Neural crest cell (in vitro differentiated cells): ENCODE measurements around the gene GLB1L. TPM values are rescaled to one million over a fixed set of nuclear protein-coding genes. Genes with fewer than 3 reads are reported as not detected.

ENCODE experiments used
- DNase-seq: peaks from one replicate; pipeline ENCODE4 v3.0.0; 2021; ENCODE audit warnings: low read depth, mixed read lengths, low spot score
- H3K27ac Mint-ChIP-seq: one replicate; pipeline ENCODE4 v1.8.0; 2021; ENCODE audit warnings: mild to moderate bottlenecking, mixed read lengths; ENCODE audit not compliant: unreplicated experiment
- H3K27me3 Mint-ChIP-seq: 2 replicates; pipeline ENCODE4 v1.8.0; 2021; ENCODE audit warnings: low read depth, mild to moderate bottlenecking, mixed read lengths
- H3K36me3 Mint-ChIP-seq: 2 replicates; pipeline ENCODE4 v1.8.0; 2021; ENCODE audit warnings: low read depth, mild to moderate bottlenecking, mixed read lengths
- H3K4me1 Mint-ChIP-seq: 2 replicates; pipeline ENCODE4 v1.8.0; 2021; ENCODE audit warnings: mixed read lengths
- H3K4me3 Mint-ChIP-seq: one replicate; pipeline ENCODE4 v1.8.0; 2021; ENCODE audit warnings: mild to moderate bottlenecking, mixed read lengths
- H3K9me3 Mint-ChIP-seq: 2 replicates; pipeline ENCODE4 v1.8.0; 2021; ENCODE audit warnings: mixed read lengths
- microRNA-seq: library from miRNA; unstranded; fragments of <30 nt; microRNA quantifications from one replicate; pipeline ENCODE4, GENCODE V29; 2020
- total RNA-seq: library from RNA; stranded (reverse); gene quantifications from 2 replicates; pipeline ENCODE4 v1.2.1, GENCODE V29; 2021
- TF ChIP-seq, protein P1 (sequence below): fragments of 200-600 bp; sonication (generic); conservative IDR thresholded peaks from 2 replicates; pipeline ENCODE4 v1.5.0; 2021; ENCODE audit warnings: antibody characterized with exemption, mild to moderate bottlenecking

Gene GLB1L
- total RNA-seq, 1 donor from 2014 or later = 11.2 TPM

GRCh38 chr2:219186754-219187456 is 58.3 kb downstream of the GLB1L start:
- Mint-ChIP-seq H3K9me3 (no peaks in the 10 kb centered on the region), H3K36me3 (peaks cover 6% of the 10 kb centered on the region), H3K27ac (no peak overlapping the region), H3K4me1 (no peaks in the 10 kb centered on the region), H3K27me3 (no peaks in the 10 kb centered on the region), H3K4me3 (no peak overlapping the region)
- DNase-seq = no peak
- TF ChIP-seq, protein P1, sequence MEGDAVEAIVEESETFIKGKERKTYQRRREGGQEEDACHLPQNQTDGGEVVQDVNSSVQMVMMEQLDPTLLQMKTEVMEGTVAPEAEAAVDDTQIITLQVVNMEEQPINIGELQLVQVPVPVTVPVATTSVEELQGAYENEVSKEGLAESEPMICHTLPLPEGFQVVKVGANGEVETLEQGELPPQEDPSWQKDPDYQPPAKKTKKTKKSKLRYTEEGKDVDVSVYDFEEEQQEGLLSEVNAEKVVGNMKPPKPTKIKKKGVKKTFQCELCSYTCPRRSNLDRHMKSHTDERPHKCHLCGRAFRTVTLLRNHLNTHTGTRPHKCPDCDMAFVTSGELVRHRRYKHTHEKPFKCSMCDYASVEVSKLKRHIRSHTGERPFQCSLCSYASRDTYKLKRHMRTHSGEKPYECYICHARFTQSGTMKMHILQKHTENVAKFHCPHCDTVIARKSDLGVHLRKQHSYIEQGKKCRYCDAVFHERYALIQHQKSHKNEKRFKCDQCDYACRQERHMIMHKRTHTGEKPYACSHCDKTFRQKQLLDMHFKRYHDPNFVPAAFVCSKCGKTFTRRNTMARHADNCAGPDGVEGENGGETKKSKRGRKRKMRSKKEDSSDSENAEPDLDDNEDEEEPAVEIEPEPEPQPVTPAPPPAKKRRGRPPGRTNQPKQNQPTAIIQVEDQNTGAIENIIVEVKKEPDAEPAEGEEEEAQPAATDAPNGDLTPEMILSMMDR = no peak

Small RNA genes lying within 50 kb of the gene (microRNA-seq; reads per million reads assigned to microRNA genes)
- gene MIR153-1 = not detected

Other genes with a start within 250 kb of the GLB1L start
- gene CFAP65, start 203.9 kb downstream of the GLB1L start, total RNA-seq = 0.93 and 1.4 TPM in 2 replicates
- 0.16 TPM in 1 of 2 replicates, not detected in the other for gene IHH, start 184.5 kb downstream of the GLB1L start, total RNA-seq
- 23.5 and 26.8 TPM in 2 replicates for gene NHEJ1, start 84.6 kb downstream of the GLB1L start, total RNA-seq
- 0.34 and 1.5 TPM in 2 replicates for gene SLC23A3, start 75.4 kb downstream of the GLB1L start, total RNA-seq
- 39.9 and 42.1 TPM in 2 replicates for gene CNPPD1, start 68.5 kb downstream of the GLB1L start, total RNA-seq
- gene RETREG2, start 67.2 kb downstream of the GLB1L start, total RNA-seq = 84.6 and 86.0 TPM in 2 replicates
- 26.6 and 30.1 TPM in 2 replicates for gene ZFAND2B, start 38.7 kb downstream of the GLB1L start, total RNA-seq
- gene ABCB6, start 26.5 kb downstream of the GLB1L start, total RNA-seq = 35.9 and 39.1 TPM in 2 replicates
- gene ATG9A, start 15.8 kb downstream of the GLB1L start, total RNA-seq = 41.2 and 42.0 TPM in 2 replicates
- gene ANKZF1, start 15.6 kb downstream of the GLB1L start, total RNA-seq = 36.4 and 40.3 TPM in 2 replicates
- 28.5 and 31.2 TPM in 2 replicates for gene STK16, start within 50 bp of the GLB1L start, total RNA-seq
- gene TUBA4B, start 7.8 kb upstream of the GLB1L start, total RNA-seq = not detected in 2 replicates
- gene TUBA4A, start 8.5 kb upstream of the GLB1L start, total RNA-seq = 0.14 TPM in 1 of 2 replicates, not detected in the other
- gene DNAJB2, start 33.9 kb upstream of the GLB1L start, total RNA-seq = 59.2 and 59.7 TPM in 2 replicates
- 3.2 and 4.1 TPM in 2 replicates for gene PTPRN, start 64.0 kb upstream of the GLB1L start, total RNA-seq
- not detected in 2 replicates for gene RESP18, start 87.3 kb upstream of the GLB1L start, total RNA-seq
- 36.9 and 39.5 TPM in 2 replicates for gene DNPEP, start 142.5 kb upstream of the GLB1L start, total RNA-seq
- gene DES, start 172.9 kb upstream of the GLB1L start, total RNA-seq = 0.28 TPM in 1 of 2 replicates, not detected in the other
- gene SPEG, start 189.4 kb upstream of the GLB1L start, total RNA-seq = 13.4 and 17.5 TPM in 2 replicates